Esophagus muscularis mucosa (tissue), 4 donors: Measurements from ENCODE around the gene PRKD2. TPM values are rescaled to one million over a fixed set of nuclear protein-coding genes. Genes with fewer than 3 reads are reported as not detected.
A peak's percentile ranks its signal among the peaks of the same experiment; 100 is the strongest.

Experiments
- DNase-seq: peaks from one replicate; pipeline ENCODE4 v3.0.0-alpha.2; 2017; ENCODE audit errors: extremely low spot score
- H3K27ac ChIP-seq, 4 donors: fragments of 200-600 bp; sonication (generic); replicated peaks in 1 of 4; 1 replicate in 3 of 4; 2 replicates in 1 of 4; pipeline ENCODE4 v1.5.1; 2016 to 2019; ENCODE audit warnings: mild to moderate bottlenecking in 1 of 4
- H3K27me3 ChIP-seq, 4 donors: fragments of 200-600 bp; sonication (generic); one replicate each; pipeline versions ENCODE4 v1.5.1 to v1.6.0; 2016 to 2019
- H3K36me3 ChIP-seq, 4 donors: fragments of 200-600 bp; sonication (generic); one replicate each; pipeline ENCODE4 v1.5.1; 2016 to 2019
- H3K4me1 ChIP-seq, 4 donors: fragments of 200-600 bp; sonication (generic); one replicate each; pipeline ENCODE4 v1.5.1; 2016 to 2019
- H3K4me3 ChIP-seq, 4 donors: fragments of 200-600 bp; sonication (generic); 1 replicate in 2 of 4; 2 replicates in 2 of 4; pipeline ENCODE4 v1.5.1; 2016 to 2019; ENCODE audit warnings: mild to moderate bottlenecking in 4 of 4, moderate library complexity in 1 of 4
- H3K9me3 ChIP-seq, 4 donors: fragments of 200-600 bp; sonication (generic); 1 replicate in 3 of 4; 2 replicates in 1 of 4; pipeline ENCODE4 v1.5.1; 2016 to 2019
- CTCF ChIP-seq, 3 experiments: fragments of 200-600 bp in 2 of 3; fragments of 450-650 bp in 1 of 3; sonication (generic) in 2 of 3; IDR thresholded peaks; one replicate each; pipeline ENCODE4 v1.5.1; 2017 to 2019; ENCODE audit warnings: antibody characterized with exemption in 3 of 3, mild to moderate bottlenecking in 2 of 3, moderate library complexity in 1 of 3
- EP300 ChIP-seq: sonication (generic); formaldehyde crosslinking; IDR thresholded peaks from one replicate; pipeline ENCODE4 v1.6.1; 2017; ENCODE audit warnings: antibody characterized with exemption
- POLR2A ChIP-seq: fragments of 450-650 bp; IDR thresholded peaks from one replicate; pipeline ENCODE4 v1.6.1; 2017; ENCODE audit warnings: antibody characterized with exemption, moderate library complexity, mild to moderate bottlenecking, low read depth
- POLR2AphosphoS5 ChIP-seq, 2 donors: sonication (generic); formaldehyde crosslinking; IDR thresholded peaks; one replicate each; pipeline ENCODE4 v1.6.1; 2017; ENCODE audit warnings: antibody characterized with exemption in 2 of 2
- WGBS: methylation state at CpG from one replicate; pipeline ENCODE4 v1.1.5; 2018; 5-methylcytosine and 5-hydroxymethylcytosine counted together
- intact Hi-C: fragments of 100-400 bp; cut with DNase I; formaldehyde crosslinking; loops from one replicate; pipeline ENCODE4 v1.15.1; 2023
- total RNA-seq, 4 donors: library from RNA; depleted of rRNA; stranded (reverse); fragments of >200 nt; gene quantifications; one replicate each; pipeline versions ENCODE4 v1.1.0 to v1.2.1, GENCODE V29; 2016

The PRKD2 gene
- total RNA-seq, 4 donors from 2014 or later: 12.8 to 33.3 (median 22.4) TPM

DNA sequence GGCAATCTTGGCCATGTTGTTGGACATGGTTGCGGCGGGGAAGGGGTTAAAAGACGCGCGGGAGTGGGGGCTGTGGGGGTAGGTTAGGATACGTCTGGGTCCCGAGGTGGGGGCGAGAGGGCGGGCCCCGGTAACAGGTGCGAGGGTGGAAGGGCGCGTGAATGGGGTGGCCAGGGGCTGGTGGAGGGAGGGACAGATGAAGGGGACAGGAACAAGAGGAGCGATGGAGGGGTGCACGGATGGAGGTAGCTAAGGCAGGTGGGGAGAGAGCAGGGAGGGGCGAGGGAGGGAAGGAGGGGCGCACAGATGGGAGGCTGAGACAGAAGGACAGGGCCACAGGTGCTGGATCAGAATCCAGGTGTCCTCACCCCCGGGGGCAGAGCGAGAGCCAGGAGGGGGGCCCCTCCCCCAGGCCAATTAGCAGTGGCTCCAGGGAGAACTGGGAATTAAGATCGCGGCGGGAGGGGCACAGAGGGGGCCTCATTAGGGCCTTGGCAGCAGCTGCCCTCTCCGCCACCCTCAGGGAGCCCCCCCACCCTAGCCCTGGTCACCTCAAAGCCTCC is 82.2 kb downstream of the PRKD2 start:
- Histone ChIP-seq H3K27ac (peak overlapping the region in 1 of 4 donors; percentile 27), H3K4me1 (peaks cover 30 to 59% (median 47%) of the 10 kb centered on the region in 4 donors), H3K9me3 (no peaks in the 10 kb centered on the region), H3K36me3 (no peaks in the 10 kb centered on the region), H3K27me3 (peaks cover 0 to 10% (median 0%) of the 10 kb centered on the region in 4 donors), H3K4me3 (peak overlapping the region; percentile 37 to 52 (median 49))
- 8% methylated on average over 22 of the region's 23 CpGs for WGBS
- no peak for DNase-seq
- intact Hi-C loops: no loop called here
- TF ChIP-seq EP300 (no peak), CTCF (IDR thresholded peaks at IDR 0.05) (no peak), POLR2AphosphoS5 (IDR thresholded peaks at IDR 0.05) (no peak), POLR2A (no peak)

DNA sequence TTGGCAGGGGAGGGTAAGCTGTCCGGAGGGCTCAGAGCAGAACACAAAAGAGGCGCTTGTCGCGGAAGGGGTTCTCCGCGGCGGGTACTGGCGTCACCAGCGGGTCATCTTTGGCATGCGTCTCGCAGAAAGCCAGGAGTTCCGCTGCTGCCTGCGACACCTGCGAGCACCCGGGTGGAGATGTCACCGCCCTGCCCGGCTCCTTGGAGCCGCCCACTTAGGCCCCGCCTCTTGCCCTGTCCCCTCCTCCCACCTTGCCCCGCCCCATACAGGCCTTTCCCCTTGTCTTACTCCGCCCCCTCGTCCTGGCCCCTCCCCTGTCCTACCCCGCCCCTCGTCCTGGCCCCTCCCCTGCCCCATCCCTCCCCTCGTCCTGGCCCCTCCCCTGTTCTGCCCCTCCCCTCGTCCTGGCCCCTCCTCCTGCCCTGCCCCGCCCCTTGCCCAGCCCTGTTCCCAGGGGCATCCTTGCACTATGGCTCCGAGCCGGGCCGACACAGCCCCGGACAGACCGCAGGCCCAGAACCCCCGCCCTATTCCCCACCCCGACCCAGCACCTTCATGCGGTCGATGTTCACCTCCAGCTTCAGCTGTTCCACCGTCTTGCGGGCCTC is 82.8 kb downstream of the PRKD2 start:
- TF ChIP-seq POLR2A: no peak
- TF ChIP-seq CTCF (IDR thresholded peaks at IDR 0.05): no peak
- TF ChIP-seq POLR2AphosphoS5 (IDR thresholded peaks at IDR 0.05): peak in 1 of 2 donors; percentile 59
- no peak for TF ChIP-seq EP300
- H3K4me3 ChIP-seq: peak overlapping the region; percentile 37 to 52 (median 49)

GRCh38 chr19:46633130-46633529 is 83.8 kb downstream of the PRKD2 start:
- Histone ChIP-seq H3K4me3 (no peak overlapping the region), H3K9me3 (no peaks in the 10 kb centered on the region), H3K27me3 (peaks cover 0 to 10% (median 0%) of the 10 kb centered on the region in 4 donors), H3K36me3 (no peaks in the 10 kb centered on the region), H3K27ac (no peak overlapping the region), H3K4me1 (peaks cover 14 to 43% (median 31%) of the 10 kb centered on the region in 4 donors)
- DNase-seq: no peak
- 94% methylated on average over 3 of the region's 3 CpGs for WGBS
- TF ChIP-seq CTCF (IDR thresholded peaks at IDR 0.05) (no peak), POLR2A (no peak), POLR2AphosphoS5 (IDR thresholded peaks at IDR 0.05) (no peak), EP300 (no peak)
- intact Hi-C loops: no loop called here

More for the DNA sequence above, 82.8 kb downstream of the PRKD2 start:
- no peaks in the 10 kb centered on the region for H3K36me3 ChIP-seq
- intact Hi-C loops: no loop called here
- H3K9me3 ChIP-seq: no peaks in the 10 kb centered on the region
- peaks cover 0 to 10% (median 0%) of the 10 kb centered on the region in 4 donors for H3K27me3 ChIP-seq
- peak overlapping the region in 2 of 4 donors; percentile 27 to 31 for H3K27ac ChIP-seq
- H3K4me1 ChIP-seq: peaks cover 24 to 53% (median 41%) of the 10 kb centered on the region in 4 donors
- 11% methylated on average over 23 of the region's 38 CpGs for WGBS
- DNase-seq: peak; percentile 94

GRCh38 chr19:46631481-46631880 is 85.4 kb downstream of the PRKD2 start:
- 61% methylated on average over 5 of the region's 6 CpGs for WGBS
- H3K36me3 ChIP-seq: no peaks in the 10 kb centered on the region
- H3K27ac ChIP-seq: no peak overlapping the region
- no peak for TF ChIP-seq POLR2AphosphoS5 (IDR thresholded peaks at IDR 0.05)
- no peak for TF ChIP-seq EP300
- TF ChIP-seq POLR2A: no peak
- no peak for TF ChIP-seq CTCF (IDR thresholded peaks at IDR 0.05)
- peaks cover 0 to 10% (median 0%) of the 10 kb centered on the region in 4 donors for H3K27me3 ChIP-seq
- H3K4me1 ChIP-seq: peaks cover 16 to 43% (median 33%) of the 10 kb centered on the region in 4 donors
- H3K4me3 ChIP-seq: no peak overlapping the region
- DNase-seq: no peak
- H3K9me3 ChIP-seq: no peaks in the 10 kb centered on the region
- intact Hi-C loops: no loop called here
